Progenitor cell of endocrine pancreas (in vitro differentiated cells): ENCODE results near the gene SULT6B1. TPM values are rescaled to one million over a fixed set of nuclear protein-coding genes. Genes with fewer than 3 reads are reported as not detected.

Source experiments
- DNase-seq: peaks from one replicate; pipeline ENCODE4 v3.0.0; 2021; ENCODE audit warnings: low spot score; ENCODE audit not compliant: unreplicated experiment
- H3K27ac Mint-ChIP-seq: 2 replicates; pipeline ENCODE4 v1.8.0; 2021; ENCODE audit warnings: mild to moderate bottlenecking, moderate library complexity, mixed read lengths
- H3K27me3 Mint-ChIP-seq: 2 replicates; pipeline ENCODE4 v1.8.0; 2021; ENCODE audit warnings: mixed read lengths
- H3K36me3 Mint-ChIP-seq: 2 replicates; pipeline ENCODE4 v1.8.0; 2022; ENCODE audit warnings: mixed read lengths; ENCODE audit not compliant: insufficient read depth
- H3K4me1 Mint-ChIP-seq: 2 replicates; pipeline ENCODE4 v1.8.0; 2021; ENCODE audit warnings: low read depth, mixed read lengths
- H3K4me3 Mint-ChIP-seq: 2 replicates; pipeline ENCODE4 v1.8.0; 2021; ENCODE audit warnings: low read depth, mild to moderate bottlenecking, moderate library complexity, mixed read lengths
- H3K9me3 Mint-ChIP-seq: 2 replicates; pipeline ENCODE4 v1.8.0; 2021; ENCODE audit warnings: low read depth, mixed read lengths
- CTCF ChIP-seq: fragments of 200-600 bp; sonication (generic); IDR thresholded peaks from one replicate; pipeline ENCODE4 v1.5.0; 2021; ENCODE audit warnings: antibody characterized with exemption, mild to moderate bottlenecking; ENCODE audit not compliant: unreplicated experiment
- total RNA-seq: library from RNA; stranded (reverse); gene quantifications from 2 replicates; pipeline ENCODE4 v1.2.1, GENCODE V29; 2021

SULT6B1 gene
- total RNA-seq, 1 donor from 2014 or later, result not detected

GRCh38 chr2:37181726-37182684 is 6.5 kb downstream of the SULT6B1 start:
- Mint-ChIP-seq H3K4me1 (peaks cover 2% of the 10 kb centered on the region), H3K36me3 (no peaks in the 10 kb centered on the region), H3K4me3 (no peak overlapping the region), H3K27me3 (peaks cover 38% of the 10 kb centered on the region), H3K27ac (no peak overlapping the region), H3K9me3 (no peaks in the 10 kb centered on the region)
- TF ChIP-seq CTCF, result no peak
- DNase-seq, result no peak

DNA sequence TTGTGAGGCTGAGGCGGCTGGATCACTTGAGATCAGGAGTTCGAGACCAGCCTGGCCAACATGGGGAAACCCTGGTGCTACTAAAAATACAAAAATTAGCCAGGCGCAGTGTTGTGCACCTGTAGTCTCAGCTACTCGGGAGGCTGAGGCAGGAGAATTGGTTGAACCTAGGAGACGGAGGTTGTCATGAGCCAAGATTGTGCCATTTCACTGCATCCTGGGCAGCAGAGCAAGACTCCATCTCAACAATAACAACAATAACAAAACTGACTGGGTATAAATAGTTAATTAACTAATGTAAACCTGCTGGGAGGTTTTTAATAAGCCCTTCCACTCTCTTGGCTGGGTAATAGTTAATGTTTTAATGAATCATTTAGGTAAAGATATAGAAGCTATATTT is 7.8 kb downstream of the SULT6B1 start:
- no peaks in the 10 kb centered on the region for H3K9me3 Mint-ChIP-seq
- H3K27ac Mint-ChIP-seq, result no peak overlapping the region
- no peak overlapping the region for H3K4me3 Mint-ChIP-seq
- H3K36me3 Mint-ChIP-seq, result no peaks in the 10 kb centered on the region
- H3K27me3 Mint-ChIP-seq, result peaks cover 37% of the 10 kb centered on the region
- no peak for TF ChIP-seq CTCF
- H3K4me1 Mint-ChIP-seq, result peaks cover 2% of the 10 kb centered on the region
- no peak for DNase-seq

GRCh38 chr2:37180006-37180639 is 8.3 kb downstream of the SULT6B1 start:
- no peaks in the 10 kb centered on the region for H3K9me3 Mint-ChIP-seq
- no peak for TF ChIP-seq CTCF
- peaks cover 37% of the 10 kb centered on the region for H3K27me3 Mint-ChIP-seq
- DNase-seq, result no peak
- H3K36me3 Mint-ChIP-seq, result no peaks in the 10 kb centered on the region
- H3K27ac Mint-ChIP-seq, result no peak overlapping the region
- no peak overlapping the region for H3K4me3 Mint-ChIP-seq
- H3K4me1 Mint-ChIP-seq, result peaks cover 2% of the 10 kb centered on the region

DNA sequence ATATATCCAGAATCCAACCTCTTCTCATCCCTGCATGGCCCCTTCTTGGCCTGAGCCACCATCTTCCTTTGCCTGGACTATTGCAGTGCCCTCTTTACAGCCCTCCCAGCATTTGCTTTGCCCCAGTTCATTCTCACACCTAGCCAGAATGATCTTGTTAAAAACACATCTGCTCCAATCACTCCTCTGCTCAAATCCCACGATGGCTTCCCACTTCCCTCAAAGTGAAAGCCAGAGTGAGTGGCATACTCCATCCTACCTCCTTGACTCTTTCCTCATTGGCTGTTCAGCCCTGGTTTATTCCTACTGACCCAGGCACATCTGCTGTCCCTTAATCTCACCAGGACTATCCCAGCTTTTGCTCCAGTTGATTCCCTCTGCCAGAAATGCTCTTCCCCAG is 14.7 kb downstream of the SULT6B1 start:
- no peak for TF ChIP-seq CTCF
- H3K27me3 Mint-ChIP-seq, result peaks cover 21% of the 10 kb centered on the region
- no peak for DNase-seq
- no peaks in the 10 kb centered on the region for H3K9me3 Mint-ChIP-seq
- no peak overlapping the region for H3K27ac Mint-ChIP-seq
- H3K4me3 Mint-ChIP-seq, result no peak overlapping the region
- no peaks in the 10 kb centered on the region for H3K36me3 Mint-ChIP-seq
- peaks cover 3% of the 10 kb centered on the region for H3K4me1 Mint-ChIP-seq

GRCh38 chr2:37171624-37171950 is 16.9 kb downstream of the SULT6B1 start:
- Mint-ChIP-seq H3K36me3 (no peaks in the 10 kb centered on the region), H3K4me1 (peaks cover 3% of the 10 kb centered on the region), H3K4me3 (no peak overlapping the region), H3K27ac (no peak overlapping the region), H3K27me3 (peaks cover 13% of the 10 kb centered on the region), H3K9me3 (no peaks in the 10 kb centered on the region)
- TF ChIP-seq CTCF, result no peak
- DNase-seq, result no peak
